HCT116 (cell line): ENCODE data around the gene ABL2. TPM values are rescaled to one million over a fixed set of nuclear protein-coding genes. Genes with fewer than 3 reads are reported as not detected.

ENCODE experiments used
- ATAC-seq: fragments of 200-7000 bp; cut with Tn5 transposase; 2 replicates; pipeline ENCODE4 v1.9.1; 2020; ENCODE audit warnings: mild to moderate bottlenecking, moderate library complexity
- BruUV-seq: library from RNA; stranded (reverse); fragments of 400-500 nt; replicated peaks from 2 replicates; lab custom pipeline; 2021; lab: Mats Ljungman, UMichigan
- CTCF ChIA-PET: fragments of 300-600 bp; sonication (Branson Sonifier 250); formaldehyde crosslinking; loops from one replicate; lab custom pipeline; 2021; ENCODE audit warnings: antibody characterized with exemption; lab: Charles Lee
- POLR2A ChIA-PET: fragments of 300-600, 350-600 bp; sonication (Branson Sonifier 250); formaldehyde crosslinking; loops from one replicate; lab custom pipeline; 2021; ENCODE audit warnings: antibody characterized with exemption; lab: Charles Lee
- RAD21 ChIA-PET, 2 experiments: fragments of 300-600 bp; sonication (Branson Sonifier 250); formaldehyde crosslinking; loops; one replicate each; lab custom pipeline; 2023; ENCODE audit warnings: low total read pairs in 2 of 2; ENCODE audit not compliant: uncharacterized antibody in 2 of 2, unreplicated experiment in 2 of 2, low non-redundant PET in 1 of 2; lab: Charles Lee
- DNase-seq: peaks from one replicate; pipeline ENCODE4 v3.0.0-alpha.2; 2010; ENCODE audit warnings: low read depth, low spot score
- H2AFZ ChIP-seq: fragments of 200-600 bp; shearing (Covaris generic), sonication (generic); 2 replicates; pipeline ENCODE4 v1.6.1; 2017; ENCODE audit warnings: low read depth, mixed run types, mixed read lengths, antibody characterized with exemption, low read length; ENCODE audit not compliant: poor library complexity, severe bottlenecking
- H3K27ac ChIP-seq: 2 replicates; pipeline ENCODE4 v1.5.1; 2012; ENCODE audit warnings: low read depth, low read length
- H3K27me3 ChIP-seq: fragments of 200-600 bp; sonication (generic); 2 replicates; pipeline ENCODE4 v1.6.1; 2016; ENCODE audit warnings: mixed run types, low read length, mixed read lengths; ENCODE audit not compliant: insufficient read depth
- H3K36me3 ChIP-seq, 2 experiments: fragments of 200-500 bp in 1 of 2; fragments of 200-600 bp in 1 of 2; sonication (Bioruptor generic) in 1 of 2; sonication (generic) in 1 of 2; 2 replicates each; pipeline versions ENCODE4 v1.5.1 to v1.6.1; 2014 to 2016; ENCODE audit warnings: low read length in 2 of 2, inconsistent platforms in 1 of 2, mixed read lengths in 1 of 2, mixed run types in 1 of 2; ENCODE audit not compliant: insufficient read depth in 2 of 2, control insufficient read depth in 1 of 2
- H3K4me1 ChIP-seq, 2 experiments: fragments of 200-600 bp in 1 of 2; sonication (generic) in 1 of 2; 2 replicates each; pipeline versions ENCODE4 v1.5.1 to v1.6.1; 2012 to 2017; ENCODE audit warnings: low read length in 2 of 2, inconsistent platforms in 1 of 2, mild to moderate bottlenecking in 1 of 2, mixed read lengths in 1 of 2, mixed run types in 1 of 2, moderate library complexity in 1 of 2; ENCODE audit not compliant: insufficient read depth in 2 of 2, control insufficient read depth in 1 of 2
- H3K4me2 ChIP-seq: fragments of 200-600 bp; sonication (generic); 2 replicates; pipeline ENCODE4 v1.6.1; 2017; ENCODE audit warnings: mixed run types, low read length, mixed read lengths
- H3K4me3 ChIP-seq, 2 experiments: fragments of 200-600 bp in 1 of 2; sonication (generic) in 1 of 2; replicated peaks in 1 of 2; 2 replicates each; pipeline ENCODE4 v1.5.1; 2011 to 2016; ENCODE audit warnings: low read length in 2 of 2, control low read depth in 1 of 2, low read depth in 1 of 2, mild to moderate bottlenecking in 1 of 2, mixed read lengths in 1 of 2, mixed run types in 1 of 2
- H3K79me2 ChIP-seq: fragments of 200-600 bp; sonication (generic); 2 replicates; pipeline ENCODE4 v1.6.1; 2017; ENCODE audit warnings: mild to moderate bottlenecking, mixed run types, low read length, moderate library complexity, mixed read lengths; ENCODE audit not compliant: insufficient read depth
- H3K9ac ChIP-seq: fragments of 200-600 bp; sonication (generic); 2 replicates; pipeline ENCODE4 v1.6.1; 2016; ENCODE audit warnings: low read length, mixed read lengths
- H3K9me2 ChIP-seq: fragments of 200-600 bp; sonication (generic), shearing (Covaris generic); 2 replicates; pipeline ENCODE4 v1.6.1; 2017; ENCODE audit warnings: mixed run types, mild to moderate bottlenecking, moderate library complexity; ENCODE audit not compliant: insufficient read depth
- H3K9me3 ChIP-seq, 2 experiments: fragments of 200-500 bp in 1 of 2; fragments of 200-600 bp in 1 of 2; sonication (Bioruptor generic) in 1 of 2; sonication (generic) in 1 of 2; 2 replicates each; pipeline ENCODE4 v1.6.1; 2014 to 2017; ENCODE audit warnings: low read length in 2 of 2, mixed read lengths in 2 of 2, inconsistent platforms in 1 of 2, low read depth in 1 of 2, mild to moderate bottlenecking in 1 of 2, mixed run types in 1 of 2, moderate library complexity in 1 of 2; ENCODE audit not compliant: control insufficient read depth in 1 of 2, insufficient read depth in 1 of 2
- H4K20me1 ChIP-seq: fragments of 200-600 bp; sonication (generic), shearing (Covaris generic); 2 replicates; pipeline ENCODE4 v1.6.1; 2017; ENCODE audit warnings: mixed run types, mild to moderate bottlenecking, moderate library complexity; ENCODE audit not compliant: insufficient read depth
- EGR1 ChIP-seq: IDR thresholded peaks from 2 replicates; pipeline ENCODE4 v1.6.1; 2012; ENCODE audit warnings: low read depth
- RAD21 ChIP-seq: IDR thresholded peaks from 2 replicates; pipeline ENCODE4 v1.6.1; 2012; ENCODE audit warnings: low read depth, mild to moderate bottlenecking
- SP1 ChIP-seq: IDR thresholded peaks from 2 replicates; pipeline ENCODE4 v1.6.1; 2012; ENCODE audit warnings: low read depth
- SRF ChIP-seq: IDR thresholded peaks from 2 replicates; pipeline ENCODE4 v1.6.1; 2012; ENCODE audit warnings: low read depth
- intact Hi-C: fragments of 100-400 bp; cut with micrococcal nuclease; formaldehyde crosslinking; loops from 2 replicates; pipeline ENCODE4 v1.10.0; 2022
- total RNA-seq: library from RNA; stranded (reverse); gene quantifications from one replicate; pipeline ENCODE4 v1.2.1, GENCODE V29; 2021; ENCODE audit not compliant: unreplicated experiment
- TF ChIP-seq, protein P1 (sequence below): IDR thresholded peaks from 2 replicates; pipeline ENCODE4 v1.6.1; 2011; ENCODE audit warnings: mild to moderate bottlenecking, low read length, moderate library complexity; ENCODE audit not compliant: insufficient replicate concordance; ENCODE audit errors: extremely low read depth

ABL2 gene
- total RNA-seq, 1 experiment from 2014 or later: 22.9 TPM

DNA sequence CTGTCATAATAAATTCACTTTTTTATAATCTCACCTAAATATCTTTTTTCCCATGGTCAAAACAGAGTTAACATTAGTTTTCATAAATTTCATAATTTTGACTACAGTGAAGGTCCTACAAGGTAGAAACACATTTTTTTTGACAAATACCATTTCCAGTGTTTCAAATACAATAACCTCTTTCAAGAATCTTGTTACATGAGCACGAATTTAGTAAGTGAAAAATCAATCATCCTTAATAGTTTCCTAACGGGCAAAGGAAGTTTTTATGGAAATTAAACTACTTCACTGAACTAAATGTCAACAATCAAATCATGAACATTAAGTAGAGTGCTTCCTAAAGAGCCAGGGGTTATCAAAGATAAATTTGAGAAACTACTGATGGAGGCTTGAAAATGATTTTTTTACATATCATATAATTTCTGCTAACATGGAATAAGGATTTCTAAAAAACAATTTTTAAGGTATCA, 35.4 kb downstream of the ABL2 start (continued):
- TF ChIP-seq RAD21 (no peak), SRF (no peak), EGR1 (no peak)

DNA sequence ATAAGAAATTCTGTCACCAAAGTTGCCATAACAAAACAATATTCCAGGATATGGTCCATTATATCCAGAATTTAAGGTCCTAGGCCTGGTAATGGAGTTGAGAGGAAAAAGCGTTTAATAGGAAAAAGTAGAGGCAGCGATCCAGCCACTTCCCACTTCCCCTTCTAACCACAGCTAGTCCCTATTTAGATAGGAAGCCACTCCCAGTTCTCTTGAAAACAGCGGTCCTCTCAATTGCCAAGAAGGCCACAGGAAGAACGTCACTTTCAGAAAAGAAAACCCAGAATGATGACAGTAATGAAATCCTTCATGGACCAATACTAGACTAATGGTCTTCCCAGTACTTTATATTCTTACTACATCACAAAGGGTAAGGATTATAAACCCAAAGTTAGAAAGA, 38.6 kb downstream of the ABL2 start:
- no TSS peak for BruUV-seq
- no peak for ATAC-seq
- H4K20me1 ChIP-seq: no peaks in the 10 kb centered on the region
- H3K4me2 ChIP-seq: no peak overlapping the region
- no peaks in the 10 kb centered on the region for H3K27me3 ChIP-seq
- intact Hi-C loops: loop anchor here (5.0 kb wide), 1 partner anchor 84 kb away; no protein-coding TSS in a partner anchor
- H3K4me1 ChIP-seq: no peaks in the 10 kb centered on the region
- TF ChIP-seq RAD21: no peak
- TF ChIP-seq, protein P1, sequence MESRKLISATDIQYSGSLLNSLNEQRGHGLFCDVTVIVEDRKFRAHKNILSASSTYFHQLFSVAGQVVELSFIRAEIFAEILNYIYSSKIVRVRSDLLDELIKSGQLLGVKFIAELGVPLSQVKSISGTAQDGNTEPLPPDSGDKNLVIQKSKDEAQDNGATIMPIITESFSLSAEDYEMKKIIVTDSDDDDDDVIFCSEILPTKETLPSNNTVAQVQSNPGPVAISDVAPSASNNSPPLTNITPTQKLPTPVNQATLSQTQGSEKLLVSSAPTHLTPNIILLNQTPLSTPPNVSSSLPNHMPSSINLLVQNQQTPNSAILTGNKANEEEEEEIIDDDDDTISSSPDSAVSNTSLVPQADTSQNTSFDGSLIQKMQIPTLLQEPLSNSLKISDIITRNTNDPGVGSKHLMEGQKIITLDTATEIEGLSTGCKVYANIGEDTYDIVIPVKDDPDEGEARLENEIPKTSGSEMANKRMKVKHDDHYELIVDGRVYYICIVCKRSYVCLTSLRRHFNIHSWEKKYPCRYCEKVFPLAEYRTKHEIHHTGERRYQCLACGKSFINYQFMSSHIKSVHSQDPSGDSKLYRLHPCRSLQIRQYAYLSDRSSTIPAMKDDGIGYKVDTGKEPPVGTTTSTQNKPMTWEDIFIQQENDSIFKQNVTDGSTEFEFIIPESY: no peak
- TF ChIP-seq SP1: no peak
- 0 out of 2 replicates have a peak, but pooled peaks cover 4% of the 10 kb centered on the region for H3K9me2 ChIP-seq
- no peaks in the 10 kb centered on the region for H3K9me3 ChIP-seq
- ChIA-PET RAD21 (no interaction called here), CTCF (no interaction called here), POLR2A (no interaction called here)
- no peak overlapping the region for H3K27ac ChIP-seq
- no peak overlapping the region for H3K9ac ChIP-seq
- H2AFZ ChIP-seq: no peak overlapping the region
- peaks cover 58% of the 10 kb centered on the region for H3K79me2 ChIP-seq
- no peaks in the 10 kb centered on the region for H3K36me3 ChIP-seq
- H3K4me3 ChIP-seq: no peak overlapping the region
- no peak for DNase-seq
